ENCODE measurements around the gene DLK1. TPM values are rescaled to one million over a fixed set of nuclear protein-coding genes. Genes with fewer than 3 reads are reported as not detected.

Gene DLK1
- total and polyA plus RNA-seq, 2 of the 13 experiments (the other 11 are each of a cell fraction or from before 2014, with no cell fraction given), result 95.5 to 312 TPM

- Histone ChIP-seq H3K4me2 (ENCODE audit: low read depth, low read length) (no peak overlapping the region), H4K20me1 (ENCODE audit: insufficient read depth, low read length) (no peaks in the 10 kb centered on the region), H2AFZ (ENCODE audit: low read length) (no peak overlapping the region), H3K27ac (ENCODE audit: extremely low read length, insufficient read depth, low read length) (peak overlapping the region; percentile 69), H3K9ac (ENCODE audit: insufficient read depth, low read depth, low read length) (no peak overlapping the region), H3K79me2 (ENCODE audit: insufficient read depth, low read length) (no peaks in the 10 kb centered on the region), H3K4me3 (replicated peaks in 1 of 3; ENCODE audit: insufficient read depth in 1 of 3, low read depth in 2 of 3, low read length in 3 of 3) (no peak overlapping the region), H3K36me3 (replicated peaks in 1 of 2; ENCODE audit: control insufficient read depth in 1 of 2, insufficient read depth in 2 of 2, low read length in 2 of 2) (no peaks in the 10 kb centered on the region), H3K27me3 (ENCODE audit: control insufficient read depth in 1 of 2, insufficient read depth in 2 of 2, low read length in 2 of 2) (no peaks in the 10 kb centered on the region), H3K9me3 (ENCODE audit: low read length) (no peaks in the 10 kb centered on the region), H3K4me1 (ENCODE audit: insufficient read depth, low read length) (peaks cover 83% of the 10 kb centered on the region)
- no peak for ATAC-seq
- no peak for FAIRE-seq
- DNase-seq (ENCODE audit: low spot score), result no peak
- in situ Hi-C loops (cut with HindIII; ENCODE audit: extremely low pct_ligation_motif_present, low pct_unique_long_range_greater_than_20kb), result no loop called here
- no TSS peak for BruUV-seq (replicated peaks)
- POLR2A ChIA-PET, result interaction anchor here (1.7 to 2.9 kb wide), 3 partner anchors 14 to 138 kb away, joined by 7 to 19 read pairs (median 7); no protein-coding TSS in a partner anchor
- intact Hi-C loops (cut with micrococcal nuclease; ENCODE audit: unreplicated experiment), result no loop called here
- CTCF ChIA-PET (ENCODE audit: low intra/inter-chr PET ratio, low total read pairs), result no interaction called here
- WGBS (ENCODE audit: low lambda C conversion rate), result 83% methylated on average over 7 of the region's 7 CpGs
- TF ChIP-seq RFX1 (IDR thresholded peaks at IDR 0.05) (no peak), IKZF5 (CRISPR knock-in tag; IDR thresholded peaks at IDR 0.05) (no peak), HNRNPL (IDR thresholded peaks at IDR 0.05; ENCODE audit: low read depth, low read length) (peak; percentile 77; the same call in 1 of the 2 replicates)
Measured at GRCh38 chr14:100678469-100678828, 48.2 kb upstream of the DLK1 start.

GRCh38 chr14:100679153-100679552 lies 47.5 kb upstream of the DLK1 start:
- POLR2A ChIA-PET, result interaction anchor here (0.7 to 2.2 kb wide), 7 partner anchors 14 to 143 kb away, joined by 3 to 13 read pairs (median 5); no protein-coding TSS in a partner anchor
- no peak for ATAC-seq
- Histone ChIP-seq H3K4me2 (ENCODE audit: low read depth, low read length) (peak overlapping the region; percentile 53; the same call in 1 of the 2 replicates), H3K27ac (ENCODE audit: extremely low read length, insufficient read depth, low read length) (peak overlapping the region; percentile 69), H3K79me2 (ENCODE audit: insufficient read depth, low read length) (no peaks in the 10 kb centered on the region), H3K4me3 (replicated peaks in 1 of 3; ENCODE audit: insufficient read depth in 1 of 3, low read depth in 2 of 3, low read length in 3 of 3) (0 out of 6 replicates have a peak overlapping the region, but pooled peaks of 1 of the 3 experiments have one; percentile 2), H2AFZ (ENCODE audit: low read length) (no peak overlapping the region), H3K36me3 (replicated peaks in 1 of 2; ENCODE audit: control insufficient read depth in 1 of 2, insufficient read depth in 2 of 2, low read length in 2 of 2) (no peaks in the 10 kb centered on the region), H3K9ac (ENCODE audit: insufficient read depth, low read depth, low read length) (peak overlapping the region; percentile 28; the same call in 1 of the 2 replicates), H3K4me1 (ENCODE audit: insufficient read depth, low read length) (peaks cover 83% of the 10 kb centered on the region), H4K20me1 (ENCODE audit: insufficient read depth, low read length) (no peaks in the 10 kb centered on the region), H3K27me3 (ENCODE audit: control insufficient read depth in 1 of 2, insufficient read depth in 2 of 2, low read length in 2 of 2) (no peaks in the 10 kb centered on the region), H3K9me3 (ENCODE audit: low read length) (no peaks in the 10 kb centered on the region)
- WGBS (ENCODE audit: low lambda C conversion rate), result 76% methylated on average over 6 of the region's 6 CpGs
- CTCF ChIA-PET (ENCODE audit: low intra/inter-chr PET ratio, low total read pairs), result no interaction called here
- no TSS peak for BruUV-seq (replicated peaks)
- no peak for FAIRE-seq
- DNase-seq (ENCODE audit: low spot score), result no peak
- in situ Hi-C loops (cut with HindIII; ENCODE audit: extremely low pct_ligation_motif_present, low pct_unique_long_range_greater_than_20kb), result no loop called here
- intact Hi-C loops (cut with micrococcal nuclease; ENCODE audit: unreplicated experiment), result no loop called here
- 0 out of 2 replicates have a peak, but pooled peaks have one; percentile 14 for TF ChIP-seq TERF1 (CRISPR knock-in tag; IDR thresholded peaks at IDR 0.05)
- TF ChIP-seq ZNF382 (CRISPR knock-in tag; IDR thresholded peaks at IDR 0.05; ENCODE audit: borderline replicate concordance), result no peak
- TF ChIP-seq ZNF224 (CRISPR knock-in tag; IDR thresholded peaks at IDR 0.05), result 0 out of 2 replicates have a peak, but pooled peaks have one; percentile 8
- TF ChIP-seq TRIM24 (CRISPR knock-in tag; IDR thresholded peaks at IDR 0.05), result no peak
- no peak for TF ChIP-seq WIZ (CRISPR knock-in tag; IDR thresholded peaks at IDR 0.05)
- TF ChIP-seq LCORL (IDR thresholded peaks at IDR 0.05), result no peak
- no peak for TF ChIP-seq LCORL (CRISPR knock-in tag; IDR thresholded peaks at IDR 0.05)
- TF ChIP-seq ZNF329 (CRISPR knock-in tag; IDR thresholded peaks at IDR 0.05; ENCODE audit: low read depth), result 0 out of 2 replicates have a peak, but pooled peaks have one; percentile 13
- no peak for TF ChIP-seq ZNF724P (CRISPR knock-in tag; IDR thresholded peaks at IDR 0.05; ENCODE audit: borderline replicate concordance)
- TF ChIP-seq ZNF687 (CRISPR knock-in tag; IDR thresholded peaks at IDR 0.05), result no peak
